COLO829 (cell line): Measurements from ENCODE around the gene MICALL1.

Source experiments
- DNase-seq: peaks from one replicate; pipeline ENCODE4 v3.0.0; 2012; ENCODE audit warnings: low spot score

The MICALL1 gene

GRCh38 chr22:37905534-37906363 is at the start of gene MICALL1:
Gene MICALL1, plus strand, starts transcription at chr22:37906297. Its CDS starts 126 bp downstream, at chr22:37906423.
- DNase-seq = peak; percentile 61

- no peak for DNase-seq
Measured at GRCh38 chr22:37860796-37861421, 45.2 kb upstream of the MICALL1 start.

- DNase-seq = no peak
Measured at GRCh38 chr22:37862570-37863325, 43.3 kb upstream of the MICALL1 start.

- DNase-seq = no peak
Measured at GRCh38 chr22:37865510-37865909, 40.6 kb upstream of the MICALL1 start.

GRCh38 chr22:37870273-37870672 is 35.8 kb upstream of the MICALL1 start:
- no peak for DNase-seq

- DNase-seq = no peak
Measured at GRCh38 chr22:37880668-37881440, 25.2 kb upstream of the MICALL1 start.

- no peak for DNase-seq
Measured at GRCh38 chr22:37884420-37884819, 21.7 kb upstream of the MICALL1 start.

GRCh38 chr22:37887584-37888378 is 18.3 kb upstream of the MICALL1 start:
- no peak for DNase-seq

GRCh38 chr22:37891926-37892325 is 14.2 kb upstream of the MICALL1 start:
- DNase-seq = no peak

- no peak for DNase-seq
Measured at GRCh38 chr22:37892566-37893335, 13.3 kb upstream of the MICALL1 start.

- no peak for DNase-seq
Measured at GRCh38 chr22:37893583-37893983, 12.5 kb upstream of the MICALL1 start.

GRCh38 chr22:37894939-37895670 is 11.0 kb upstream of the MICALL1 start:
- DNase-seq = no peak

- DNase-seq = no peak
Measured at GRCh38 chr22:37896181-37896592, 9.9 kb upstream of the MICALL1 start.

GRCh38 chr22:37896939-37897338 is 9.2 kb upstream of the MICALL1 start:
- no peak for DNase-seq

GRCh38 chr22:37897807-37898206 is 8.3 kb upstream of the MICALL1 start:
- DNase-seq = no peak

- DNase-seq = peak; percentile 91
Measured at GRCh38 chr22:37898441-37899181, 7.5 kb upstream of the MICALL1 start.

- DNase-seq = peak; percentile 47
Measured at GRCh38 chr22:37904572-37905533, 1.2 kb upstream of the MICALL1 start.
